HL-60 (cell line): ENCODE results near the gene DIAPH3.

ENCODE experiments used
- DNase-seq, 2 experiments: peaks; one replicate each; pipeline ENCODE4 v3.0.0-alpha.2; 2010 to 2020; ENCODE audit warnings: low read depth in 1 of 2, low spot score in 1 of 2
- H3K27ac ChIP-seq: fragments of 250-450 bp; sonication (Bioruptor Pico); replicated peaks from 2 replicates; pipeline ENCODE4 v1.5.1; 2020; ENCODE audit warnings: mild to moderate bottlenecking, moderate library complexity
- H3K27me3 ChIP-seq: fragments of 250-450 bp; sonication (Bioruptor Pico); 2 replicates; pipeline ENCODE4 v1.5.1; 2021; ENCODE audit warnings: mild to moderate bottlenecking, moderate library complexity; ENCODE audit not compliant: insufficient read depth, poor library complexity, severe bottlenecking
- H3K4me3 ChIP-seq: replicated peaks from 2 replicates; pipeline ENCODE4 v1.5.1; 2011; ENCODE audit warnings: mild to moderate bottlenecking, control low read depth, low read length; ENCODE audit not compliant: insufficient read depth
- GABPA ChIP-seq: IDR thresholded peaks from 2 replicates; pipeline ENCODE4 v1.6.1; 2012; ENCODE audit warnings: low read depth
- POLR2AphosphoS5 ChIP-seq: IDR thresholded peaks from 2 replicates; pipeline ENCODE4 v1.6.1; 2012; ENCODE audit warnings: low read depth
- SPI1 ChIP-seq: IDR thresholded peaks from 2 replicates; pipeline ENCODE4 v1.6.1; 2012; ENCODE audit warnings: low read depth, mild to moderate bottlenecking, borderline replicate concordance
- TF ChIP-seq, protein P1 (sequence below): IDR thresholded peaks from one replicate; pipeline ENCODE4 v1.5.1; 2011; ENCODE audit warnings: low read length, control low read depth, inconsistent platforms; ENCODE audit not compliant: insufficient read depth
- TF ChIP-seq, protein P2 (sequence below): IDR thresholded peaks from 2 replicates; pipeline ENCODE4 v1.6.1; 2012; ENCODE audit warnings: low read depth; ENCODE audit not compliant: insufficient replicate concordance

DIAPH3 gene

DNA sequence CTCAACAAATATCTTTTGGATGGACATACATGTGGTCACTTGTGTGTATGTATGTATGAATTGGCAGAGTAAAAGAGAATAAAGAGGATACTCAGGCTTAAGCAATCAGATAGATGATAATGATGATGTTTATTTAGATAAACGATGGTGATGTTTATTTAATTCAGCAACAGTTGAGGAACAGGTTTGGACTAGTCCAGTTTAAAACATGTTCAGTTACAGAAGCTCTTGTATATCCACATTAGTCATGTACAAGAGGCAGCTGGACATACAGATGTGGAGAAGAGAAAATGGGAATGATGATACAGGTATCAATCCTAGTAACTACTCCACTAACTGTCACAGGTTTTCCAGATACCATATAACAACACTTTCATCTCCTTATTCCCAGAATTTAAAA, 232.1 kb downstream of the DIAPH3 start:
- Histone ChIP-seq H3K4me3 (no peak overlapping the region), H3K27ac (no peak overlapping the region), H3K27me3 (no peaks in the 10 kb centered on the region)
- TF ChIP-seq POLR2AphosphoS5: no peak
- TF ChIP-seq GABPA: no peak
- TF ChIP-seq, protein P1, sequence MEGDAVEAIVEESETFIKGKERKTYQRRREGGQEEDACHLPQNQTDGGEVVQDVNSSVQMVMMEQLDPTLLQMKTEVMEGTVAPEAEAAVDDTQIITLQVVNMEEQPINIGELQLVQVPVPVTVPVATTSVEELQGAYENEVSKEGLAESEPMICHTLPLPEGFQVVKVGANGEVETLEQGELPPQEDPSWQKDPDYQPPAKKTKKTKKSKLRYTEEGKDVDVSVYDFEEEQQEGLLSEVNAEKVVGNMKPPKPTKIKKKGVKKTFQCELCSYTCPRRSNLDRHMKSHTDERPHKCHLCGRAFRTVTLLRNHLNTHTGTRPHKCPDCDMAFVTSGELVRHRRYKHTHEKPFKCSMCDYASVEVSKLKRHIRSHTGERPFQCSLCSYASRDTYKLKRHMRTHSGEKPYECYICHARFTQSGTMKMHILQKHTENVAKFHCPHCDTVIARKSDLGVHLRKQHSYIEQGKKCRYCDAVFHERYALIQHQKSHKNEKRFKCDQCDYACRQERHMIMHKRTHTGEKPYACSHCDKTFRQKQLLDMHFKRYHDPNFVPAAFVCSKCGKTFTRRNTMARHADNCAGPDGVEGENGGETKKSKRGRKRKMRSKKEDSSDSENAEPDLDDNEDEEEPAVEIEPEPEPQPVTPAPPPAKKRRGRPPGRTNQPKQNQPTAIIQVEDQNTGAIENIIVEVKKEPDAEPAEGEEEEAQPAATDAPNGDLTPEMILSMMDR: no peak
- TF ChIP-seq, protein P2, sequence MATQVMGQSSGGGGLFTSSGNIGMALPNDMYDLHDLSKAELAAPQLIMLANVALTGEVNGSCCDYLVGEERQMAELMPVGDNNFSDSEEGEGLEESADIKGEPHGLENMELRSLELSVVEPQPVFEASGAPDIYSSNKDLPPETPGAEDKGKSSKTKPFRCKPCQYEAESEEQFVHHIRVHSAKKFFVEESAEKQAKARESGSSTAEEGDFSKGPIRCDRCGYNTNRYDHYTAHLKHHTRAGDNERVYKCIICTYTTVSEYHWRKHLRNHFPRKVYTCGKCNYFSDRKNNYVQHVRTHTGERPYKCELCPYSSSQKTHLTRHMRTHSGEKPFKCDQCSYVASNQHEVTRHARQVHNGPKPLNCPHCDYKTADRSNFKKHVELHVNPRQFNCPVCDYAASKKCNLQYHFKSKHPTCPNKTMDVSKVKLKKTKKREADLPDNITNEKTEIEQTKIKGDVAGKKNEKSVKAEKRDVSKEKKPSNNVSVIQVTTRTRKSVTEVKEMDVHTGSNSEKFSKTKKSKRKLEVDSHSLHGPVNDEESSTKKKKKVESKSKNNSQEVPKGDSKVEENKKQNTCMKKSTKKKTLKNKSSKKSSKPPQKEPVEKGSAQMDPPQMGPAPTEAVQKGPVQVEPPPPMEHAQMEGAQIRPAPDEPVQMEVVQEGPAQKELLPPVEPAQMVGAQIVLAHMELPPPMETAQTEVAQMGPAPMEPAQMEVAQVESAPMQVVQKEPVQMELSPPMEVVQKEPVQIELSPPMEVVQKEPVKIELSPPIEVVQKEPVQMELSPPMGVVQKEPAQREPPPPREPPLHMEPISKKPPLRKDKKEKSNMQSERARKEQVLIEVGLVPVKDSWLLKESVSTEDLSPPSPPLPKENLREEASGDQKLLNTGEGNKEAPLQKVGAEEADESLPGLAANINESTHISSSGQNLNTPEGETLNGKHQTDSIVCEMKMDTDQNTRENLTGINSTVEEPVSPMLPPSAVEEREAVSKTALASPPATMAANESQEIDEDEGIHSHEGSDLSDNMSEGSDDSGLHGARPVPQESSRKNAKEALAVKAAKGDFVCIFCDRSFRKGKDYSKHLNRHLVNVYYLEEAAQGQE: no peak
- TF ChIP-seq SPI1: no peak
- DNase-seq: no peak

DNA sequence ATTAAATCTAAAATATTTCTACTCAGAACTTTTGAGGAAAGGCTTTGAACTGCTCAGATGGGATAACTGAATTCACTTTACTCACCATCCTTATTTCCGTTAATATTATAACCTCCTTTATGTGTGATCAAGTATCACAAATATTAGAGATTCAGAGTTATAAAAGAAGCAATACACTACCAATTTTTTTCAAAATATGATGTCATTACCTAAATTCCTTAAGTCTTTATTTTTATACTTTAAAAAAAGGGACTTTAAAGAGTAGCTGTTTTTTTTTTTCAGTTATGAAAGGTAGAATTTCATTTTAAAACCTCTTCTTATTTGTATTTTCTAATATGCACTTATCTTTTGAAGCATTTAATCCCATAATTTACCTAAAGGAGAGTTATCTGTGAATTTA, 239.5 kb downstream of the DIAPH3 start:
- no peak overlapping the region for H3K27ac ChIP-seq
- H3K27me3 ChIP-seq: no peaks in the 10 kb centered on the region
- no peak for TF ChIP-seq SPI1
- TF ChIP-seq GABPA: no peak
- TF ChIP-seq, protein P1: no peak
- no peak for TF ChIP-seq POLR2AphosphoS5
- TF ChIP-seq, protein P2: no peak
- DNase-seq: no peak
- H3K4me3 ChIP-seq: no peak overlapping the region

DNA sequence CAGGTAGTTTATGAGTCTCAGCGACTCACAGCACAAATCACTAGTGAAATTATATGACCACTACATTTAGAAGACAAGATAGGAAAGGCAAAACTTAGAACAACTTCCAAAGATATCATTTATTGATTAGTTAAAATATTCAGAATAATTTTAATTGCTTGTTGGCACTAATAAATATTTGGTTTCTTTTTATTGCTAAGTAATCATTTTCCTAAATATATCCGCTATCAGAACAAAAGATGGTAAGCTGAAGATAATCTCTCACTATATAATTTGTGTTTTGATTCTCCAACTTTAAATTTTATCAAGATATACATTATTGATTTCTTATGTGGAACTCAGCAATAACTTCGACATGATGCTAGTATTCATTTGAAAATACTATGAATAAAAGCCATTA, 248.5 kb downstream of the DIAPH3 start:
- Histone ChIP-seq H3K27me3 (no peaks in the 10 kb centered on the region), H3K4me3 (no peak overlapping the region), H3K27ac (no peak overlapping the region)
- no peak for TF ChIP-seq SPI1
- no peak for TF ChIP-seq POLR2AphosphoS5
- TF ChIP-seq, protein P2: no peak
- TF ChIP-seq, protein P1: no peak
- TF ChIP-seq GABPA: no peak
- no peak for DNase-seq
